HepG2 (cell line): ENCODE results near the gene INF2. TPM values are rescaled to one million over a fixed set of nuclear protein-coding genes. Genes with fewer than 3 reads are reported as not detected.

Experiments used
- AGO2 ChIP-seq: fragments of 200-400 bp; formaldehyde crosslinking; optimal IDR thresholded peaks from 2 replicates; pipeline ENCODE3; 2017; ENCODE audit warnings: mild to moderate bottlenecking, low read depth, low read length, moderate library complexity
- ATM ChIP-seq: fragments of 450-650 bp; IDR thresholded peaks from 2 replicates; pipeline ENCODE4 v1.7.1; 2017; ENCODE audit warnings: mild to moderate bottlenecking, borderline replicate concordance
- ATRX ChIP-seq: sonication (generic); formaldehyde crosslinking; IDR thresholded peaks from 2 replicates; pipeline ENCODE4 v1.4.0; 2020; ENCODE audit warnings: missing genetic modification reagents, borderline replicate concordance
- DMAP1 ChIP-seq: IDR thresholded peaks from 2 replicates; pipeline ENCODE4 v1.6.1; 2016
- HINFP ChIP-seq: sonication (generic); formaldehyde crosslinking; IDR thresholded peaks from 2 replicates; pipeline ENCODE4 v1.4.0; 2020; ENCODE audit warnings: low read depth, mild to moderate bottlenecking, missing genetic modification reagents
- KLF11 ChIP-seq: IDR thresholded peaks from 2 replicates; pipeline ENCODE4 v1.6.1; 2016; ENCODE audit warnings: missing compliant biosample characterization
- LBX2 ChIP-seq: sonication (generic); formaldehyde crosslinking; IDR thresholded peaks from 2 replicates; pipeline ENCODE4 v1.5.0; 2020; ENCODE audit warnings: missing genetic modification reagents, mild to moderate bottlenecking, borderline replicate concordance
- NCOA2 ChIP-seq: sonication (generic); formaldehyde crosslinking; IDR thresholded peaks from 2 replicates; pipeline ENCODE4 v1.8.0; 2022; ENCODE audit warnings: inconsistent platforms
- NFIC ChIP-seq: IDR thresholded peaks from 2 replicates; pipeline ENCODE4 v1.6.1; 2012; ENCODE audit warnings: mild to moderate bottlenecking, low read length, inconsistent platforms
- NPAS2 ChIP-seq: sonication (generic); formaldehyde crosslinking; IDR thresholded peaks from 2 replicates; pipeline ENCODE4 v1.8.0; 2022; ENCODE audit warnings: mild to moderate bottlenecking, missing genetic modification reagents, borderline replicate concordance
- PREB ChIP-seq: sonication (generic); formaldehyde crosslinking; IDR thresholded peaks from 2 replicates; pipeline ENCODE4 v1.4.0; 2020; ENCODE audit warnings: missing genetic modification reagents
- THYN1 ChIP-seq: sonication (generic); formaldehyde crosslinking; IDR thresholded peaks from 2 replicates; pipeline ENCODE4 v1.8.1; 2023; ENCODE audit warnings: low read depth, mild to moderate bottlenecking, moderate library complexity, missing genetic modification reagents, borderline replicate concordance
- UBTF ChIP-seq: sonication (generic); formaldehyde crosslinking; IDR thresholded peaks from 2 replicates; pipeline ENCODE4 v1.4.0; 2020; ENCODE audit warnings: mild to moderate bottlenecking, missing genetic modification reagents
- ZBTB26 ChIP-seq: IDR thresholded peaks from 2 replicates; pipeline ENCODE4 v1.6.1; 2016; ENCODE audit warnings: missing compliant biosample characterization, missing genetic modification reagents, borderline replicate concordance
- ZFP36 ChIP-seq: fragments of 150-350 bp; IDR thresholded peaks from 2 replicates; pipeline ENCODE4 v1.6.1; 2018; ENCODE audit warnings: borderline replicate concordance, low read length, low read depth; ENCODE audit not compliant: partially characterized antibody
- ZNF12 ChIP-seq: sonication (generic); formaldehyde crosslinking; IDR thresholded peaks from 2 replicates; pipeline ENCODE4 v1.5.0; 2020; ENCODE audit warnings: missing genetic modification reagents
- ZNF143 ChIP-seq: sonication (generic); formaldehyde crosslinking; IDR thresholded peaks from 2 replicates; pipeline ENCODE4 v1.4.0; 2020; ENCODE audit warnings: missing genetic modification reagents
- ZNF510 ChIP-seq: sonication (generic); formaldehyde crosslinking; IDR thresholded peaks from 2 replicates; pipeline ENCODE4 v1.4.0; 2020; ENCODE audit warnings: low read depth, mild to moderate bottlenecking, missing genetic modification reagents
- ZNF775 ChIP-seq: sonication (generic); formaldehyde crosslinking; IDR thresholded peaks from 2 replicates; pipeline ENCODE4 v1.4.0; 2020; ENCODE audit warnings: missing genetic modification reagents, mild to moderate bottlenecking, moderate library complexity, borderline replicate concordance
- ZUFSP ChIP-seq: sonication (generic); formaldehyde crosslinking; IDR thresholded peaks from 2 replicates; pipeline ENCODE4 v1.9.0; 2021; ENCODE audit warnings: missing genetic modification reagents, mild to moderate bottlenecking, borderline replicate concordance
- polyA plus RNA-seq, 8 experiments: library from polyadenylated mRNA; depleted of rRNA in 3 of 8; stranded (reverse) in 7 of 8; unstranded in 1 of 8; fragments of >200 nt; fragmentation: Illumina TruSeq in 4 of 8; extraction: Trizol in 4 of 8; gene quantifications; 2 replicates each; pipeline versions ENCODE4 v1.2.1 to v1.2.3, GENCODE V29; 2011 to 2016; ENCODE audit warnings: low read depth in 4 of 8, missing spikeins in 1 of 8, mixed read lengths in 1 of 8; ENCODE audit not compliant: insufficient read depth in 1 of 8
- total RNA-seq, 5 experiments: library from RNA; depleted of rRNA; stranded (reverse); fragments of >200 nt; fragmentation: Illumina TruSeq; extraction: Trizol; gene quantifications; 2 replicates each; pipeline ENCODE4 v1.2.3, GENCODE V29; 2016; ENCODE audit warnings: low read depth in 1 of 5

INF2 gene
- total and polyA plus RNA-seq, 2 of the 13 experiments (the other 11 are each of a cell fraction or from before 2014, with no cell fraction given), result 16.4 to 26.4 TPM

- TF ChIP-seq LBX2 (no peak), ZNF12 (CRISPR knock-in tag) (no peak), ZUFSP (no peak), UBTF (CRISPR knock-in tag) (no peak), PREB (CRISPR knock-in tag) (no peak), ZFP36 (no peak), HINFP (no peak), ZNF143 (CRISPR knock-in tag) (no peak), ZBTB26 (no peak), ZNF510 (CRISPR knock-in tag) (no peak), THYN1 (CRISPR knock-in tag) (no peak), NFIC (no peak), NPAS2 (CRISPR knock-in tag) (no peak), ATRX (no peak), NCOA2 (CRISPR knock-in tag) (no peak), AGO2 (peak; percentile 95), ZNF775 (CRISPR knock-in tag) (no peak), ATM (no peak), DMAP1 (CRISPR knock-in tag) (no peak), KLF11 (CRISPR knock-in tag) (no peak)
Measured at GRCh38 chr14:104757681-104758392, 68.4 kb downstream of the INF2 start (continued).
